SK-N-SH (cell line): ENCODE measurements around the gene PLCB1. TPM values are rescaled to one million over a fixed set of nuclear protein-coding genes. Genes with fewer than 3 reads are reported as not detected.

Experiments used
- CTCF ChIA-PET: fragments of 300-600, 350-600 bp; formaldehyde crosslinking; extraction: SDS; loops from one replicate; lab custom pipeline; 2021; lab: Yijun Ruan, JAX
- POLR2A ChIA-PET: fragments of 350-600 bp; sonication (Branson Sonifier 250); formaldehyde crosslinking; extraction: SDS; loops from one replicate; lab custom pipeline; 2020; ENCODE audit warnings: antibody characterized with exemption, inconsistent platforms; lab: Yijun Ruan, JAX
- DNase-seq: peaks from one replicate; pipeline ENCODE4 v3.0.0; 2012
- H2AFZ ChIP-seq: fragments of 200-600 bp; sonication (generic); 2 replicates; pipeline ENCODE4 v1.8.1; 2016; ENCODE audit warnings: antibody characterized with exemption, mild to moderate bottlenecking, low read depth
- H3F3A ChIP-seq: fragments of 200-600 bp; sonication (generic); replicated peaks from 2 replicates; pipeline ENCODE3; 2016; ENCODE audit warnings: antibody characterized with exemption, mild to moderate bottlenecking; ENCODE audit not compliant: insufficient read depth
- H3K27ac ChIP-seq, 2 experiments: fragments of 200-500 bp in 1 of 2; fragments of 200-600 bp in 1 of 2; sonication (Bioruptor generic) in 1 of 2; sonication (generic), shearing (Covaris generic) in 1 of 2; 2 replicates each; pipeline versions ENCODE4 v1.5.1 to v1.6.1; 2014 to 2016; ENCODE audit warnings: low read depth in 2 of 2, inconsistent platforms in 1 of 2, low read length in 1 of 2, mild to moderate bottlenecking in 1 of 2, mixed read lengths in 1 of 2
- H3K27me3 ChIP-seq: fragments of 200-600 bp; sonication (generic), shearing (Covaris generic); 2 replicates; pipeline ENCODE4 v1.6.1; 2016; ENCODE audit warnings: mixed run types; ENCODE audit not compliant: insufficient read depth
- H3K36me3 ChIP-seq, 2 experiments: fragments of 200-500 bp in 1 of 2; fragments of 200-600 bp in 1 of 2; sonication (Bioruptor generic) in 1 of 2; sonication (generic) in 1 of 2; replicated peaks in 1 of 2; 2 replicates each; pipeline versions ENCODE3 to v1.5.1; 2014 to 2016; ENCODE audit warnings: low read length in 1 of 2, mild to moderate bottlenecking in 1 of 2; ENCODE audit not compliant: insufficient read depth in 2 of 2, control insufficient read depth in 1 of 2
- H3K4me1 ChIP-seq, 2 experiments: fragments of 200-500 bp in 1 of 2; fragments of 200-600 bp in 1 of 2; sonication (Bioruptor generic) in 1 of 2; sonication (generic), shearing (Covaris generic) in 1 of 2; 2 replicates each; pipeline versions ENCODE4 v1.5.1 to v1.6.1; 2014 to 2016; ENCODE audit warnings: low read depth in 1 of 2, low read length in 1 of 2, mixed run types in 1 of 2; ENCODE audit not compliant: insufficient read depth in 2 of 2, control insufficient read depth in 1 of 2
- H3K4me2 ChIP-seq: fragments of 200-600 bp; sonication (generic), shearing (Covaris generic); 2 replicates; pipeline ENCODE4 v1.6.1; 2017; ENCODE audit warnings: mixed run types
- H3K4me3 ChIP-seq, 2 experiments: fragments of 200-500 bp in 1 of 2; fragments of 200-600 bp in 1 of 2; sonication (Bioruptor generic) in 1 of 2; sonication (generic), shearing (Covaris generic) in 1 of 2; 2 replicates each; pipeline versions ENCODE4 v1.5.1 to v1.8.1; 2014 to 2016; ENCODE audit warnings: low read depth in 2 of 2, inconsistent platforms in 1 of 2, low read length in 1 of 2, mild to moderate bottlenecking in 1 of 2, mixed read lengths in 1 of 2, moderate library complexity in 1 of 2
- H3K79me2 ChIP-seq: fragments of 200-600 bp; sonication (generic); 2 replicates; pipeline ENCODE4 v1.8.1; 2017; ENCODE audit warnings: mild to moderate bottlenecking; ENCODE audit not compliant: insufficient read depth
- H3K9ac ChIP-seq: fragments of 200-600 bp; sonication (generic); 2 replicates; pipeline ENCODE4 v1.6.1; 2017; ENCODE audit warnings: mixed run types
- H3K9me2 ChIP-seq: fragments of 200-600 bp; sonication (generic); 2 replicates; pipeline ENCODE4 v1.6.1; 2017; ENCODE audit warnings: mixed run types
- H3K9me3 ChIP-seq: fragments of 200-600 bp; sonication (generic); 2 replicates; pipeline ENCODE4 v1.6.1; 2017; ENCODE audit warnings: mixed run types, mild to moderate bottlenecking, moderate library complexity
- H4K20me1 ChIP-seq: fragments of 200-600 bp; sonication (generic); 2 replicates; pipeline ENCODE4 v1.6.1; 2017; ENCODE audit warnings: mild to moderate bottlenecking, mixed run types; ENCODE audit not compliant: insufficient read depth
- CHD2 ChIP-seq: fragments of 150-350 bp; IDR thresholded peaks from 2 replicates; pipeline ENCODE4 v1.6.1; 2018; ENCODE audit warnings: low read length; ENCODE audit not compliant: partially characterized antibody
- EP300 ChIP-seq, 2 experiments: IDR thresholded peaks; 2 replicates each; pipeline versions ENCODE4 v1.4.0 to v1.6.1; 2012; ENCODE audit warnings: borderline replicate concordance in 1 of 2, low read depth in 1 of 2, low read length in 1 of 2
- EZH2phosphoT487 ChIP-seq: fragments of 200-600 bp; sonication (generic); IDR thresholded peaks from 2 replicates; pipeline ENCODE4 v1.6.1; 2017; ENCODE audit warnings: low read depth, mixed run types, mild to moderate bottlenecking, antibody characterized with exemption, moderate library complexity, borderline replicate concordance
- FOSL2 ChIP-seq: IDR thresholded peaks from 2 replicates; pipeline ENCODE4 v1.4.0; 2012; ENCODE audit warnings: low read depth, mild to moderate bottlenecking, moderate library complexity, borderline replicate concordance
- JUND ChIP-seq: IDR thresholded peaks from 2 replicates; pipeline ENCODE4 v1.4.0; 2012
- MAX ChIP-seq: IDR thresholded peaks from 2 replicates; pipeline ENCODE4 v1.4.0; 2012; ENCODE audit warnings: low read depth
- MEF2A ChIP-seq: IDR thresholded peaks from 2 replicates; pipeline ENCODE4 v1.4.0; 2012; ENCODE audit warnings: low read depth, borderline replicate concordance
- NFIC ChIP-seq: IDR thresholded peaks from 2 replicates; pipeline ENCODE4 v1.4.0; 2012; ENCODE audit warnings: borderline replicate concordance
- POLR2AphosphoS5 ChIP-seq: IDR thresholded peaks from 2 replicates; pipeline ENCODE4 v1.6.1; 2012; ENCODE audit warnings: low read depth, low read length
- RCOR1 ChIP-seq: fragments of 150-350 bp; IDR thresholded peaks from 2 replicates; pipeline ENCODE4 v1.6.1; 2017; ENCODE audit warnings: antibody characterized with exemption, low read length
- REST ChIP-seq: IDR thresholded peaks from 2 replicates; pipeline ENCODE4 v1.6.1; 2012; ENCODE audit warnings: mild to moderate bottlenecking, low read depth, low read length, moderate library complexity
- RXRA ChIP-seq: IDR thresholded peaks from 2 replicates; pipeline ENCODE4 v1.4.0; 2012; ENCODE audit warnings: low read depth, mild to moderate bottlenecking, borderline replicate concordance
- SIN3A ChIP-seq: IDR thresholded peaks from 2 replicates; pipeline ENCODE4 v1.6.1; 2012; ENCODE audit warnings: low read depth, mild to moderate bottlenecking, low read length, moderate library complexity, borderline replicate concordance
- SMC3 ChIP-seq: IDR thresholded peaks from 2 replicates; pipeline ENCODE4 v1.6.1; 2012; ENCODE audit warnings: low read depth, low read length, improper control_type of control experiment
- TCF12 ChIP-seq: IDR thresholded peaks from 2 replicates; pipeline ENCODE4 v1.4.0; 2012
- TEAD4 ChIP-seq: IDR thresholded peaks from 2 replicates; pipeline ENCODE4 v1.4.0; 2012; ENCODE audit warnings: mild to moderate bottlenecking, borderline replicate concordance; ENCODE audit not compliant: insufficient read depth
- YY1 ChIP-seq: IDR thresholded peaks from 2 replicates; pipeline ENCODE4 v1.4.0; 2012; ENCODE audit warnings: low read depth, mild to moderate bottlenecking
- WGBS: methylation state at CpG from one replicate; pipeline ENCODE4 v1.1.6; 2017; ENCODE audit warnings: low lambda C conversion rate; 5-methylcytosine and 5-hydroxymethylcytosine counted together
- polyA plus RNA-seq, 3 experiments: library from polyadenylated mRNA; depleted of rRNA; stranded (reverse); fragments of >200 nt; gene quantifications; 2 replicates each; pipeline ENCODE4 v1.2.3, GENCODE V29; 2012
- TF ChIP-seq, protein P1 (sequence below): IDR thresholded peaks from 2 replicates; pipeline ENCODE4 v1.4.0; 2012; ENCODE audit warnings: low read depth, borderline replicate concordance
- TF ChIP-seq, protein P2 (sequence below): IDR thresholded peaks from 2 replicates; pipeline ENCODE4 v1.4.0; 2012; ENCODE audit warnings: low read depth, borderline replicate concordance

PLCB1 gene
- polyA plus RNA-seq, 1 of the 3 experiments (the other 2 are of a cell fraction), result 10.5 TPM

GRCh38 chr20:8231038-8231437 lies 99.0 kb downstream of the PLCB1 start (continued):
- TF ChIP-seq, protein P1, sequence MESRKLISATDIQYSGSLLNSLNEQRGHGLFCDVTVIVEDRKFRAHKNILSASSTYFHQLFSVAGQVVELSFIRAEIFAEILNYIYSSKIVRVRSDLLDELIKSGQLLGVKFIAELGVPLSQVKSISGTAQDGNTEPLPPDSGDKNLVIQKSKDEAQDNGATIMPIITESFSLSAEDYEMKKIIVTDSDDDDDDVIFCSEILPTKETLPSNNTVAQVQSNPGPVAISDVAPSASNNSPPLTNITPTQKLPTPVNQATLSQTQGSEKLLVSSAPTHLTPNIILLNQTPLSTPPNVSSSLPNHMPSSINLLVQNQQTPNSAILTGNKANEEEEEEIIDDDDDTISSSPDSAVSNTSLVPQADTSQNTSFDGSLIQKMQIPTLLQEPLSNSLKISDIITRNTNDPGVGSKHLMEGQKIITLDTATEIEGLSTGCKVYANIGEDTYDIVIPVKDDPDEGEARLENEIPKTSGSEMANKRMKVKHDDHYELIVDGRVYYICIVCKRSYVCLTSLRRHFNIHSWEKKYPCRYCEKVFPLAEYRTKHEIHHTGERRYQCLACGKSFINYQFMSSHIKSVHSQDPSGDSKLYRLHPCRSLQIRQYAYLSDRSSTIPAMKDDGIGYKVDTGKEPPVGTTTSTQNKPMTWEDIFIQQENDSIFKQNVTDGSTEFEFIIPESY, result no peak
- TF ChIP-seq, protein P2, sequence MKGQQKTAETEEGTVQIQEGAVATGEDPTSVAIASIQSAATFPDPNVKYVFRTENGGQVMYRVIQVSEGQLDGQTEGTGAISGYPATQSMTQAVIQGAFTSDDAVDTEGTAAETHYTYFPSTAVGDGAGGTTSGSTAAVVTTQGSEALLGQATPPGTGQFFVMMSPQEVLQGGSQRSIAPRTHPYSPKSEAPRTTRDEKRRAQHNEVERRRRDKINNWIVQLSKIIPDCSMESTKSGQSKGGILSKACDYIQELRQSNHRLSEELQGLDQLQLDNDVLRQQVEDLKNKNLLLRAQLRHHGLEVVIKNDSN, result no peak
- no peak for TF ChIP-seq RXRA
- no peak for TF ChIP-seq TCF12

DNA sequence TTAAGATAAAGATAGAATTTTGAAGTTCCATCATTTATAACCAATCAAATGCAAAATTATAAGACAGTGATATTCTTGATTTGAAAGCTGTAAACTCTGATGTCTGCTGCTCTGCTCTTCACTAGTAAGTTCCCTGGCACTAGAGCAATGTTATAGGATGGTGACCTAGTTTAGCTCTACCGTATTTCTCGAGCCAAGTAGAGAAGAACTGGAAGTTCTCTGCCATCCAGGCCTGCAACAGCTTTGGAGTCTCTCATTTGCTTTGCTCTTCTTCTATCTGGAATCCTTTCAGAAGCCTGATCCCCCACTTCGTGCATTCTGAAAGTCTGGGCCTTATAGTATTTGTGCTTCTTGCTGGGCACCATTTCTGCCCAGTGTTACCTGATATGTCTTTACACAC lies 100.3 kb downstream of the PLCB1 start:
- Histone ChIP-seq H3K9ac (no peak overlapping the region), H3K36me3 (no peaks in the 10 kb centered on the region), H3K9me2 (no peaks in the 10 kb centered on the region), H3K4me2 (no peak overlapping the region), H3K4me1 (no peaks in the 10 kb centered on the region; a peak in 2 of 4 replicates), H4K20me1 (no peaks in the 10 kb centered on the region), H3K79me2 (peaks cover 18% of the 10 kb centered on the region), H3K4me3 (no peak overlapping the region), H3K27ac (no peak overlapping the region), H2AFZ (no peak overlapping the region), H3F3A (no peaks in the 10 kb centered on the region), H3K9me3 (no peaks in the 10 kb centered on the region), H3K27me3 (no peaks in the 10 kb centered on the region)
- ChIA-PET CTCF (interaction anchor here (0.6 to 2.2 kb wide), 2 partner anchors 39 to 490 kb away, joined by 3 to 6 read pairs; no protein-coding TSS in a partner anchor), POLR2A (no interaction called here)
- no peak for TF ChIP-seq FOSL2
- no peak for TF ChIP-seq TEAD4
- no peak for TF ChIP-seq REST
- no peak for TF ChIP-seq JUND
- TF ChIP-seq RCOR1, result no peak
- no peak for TF ChIP-seq EZH2phosphoT487
- TF ChIP-seq SIN3A, result no peak
- no peak for TF ChIP-seq POLR2AphosphoS5
- no peak for TF ChIP-seq SMC3
- TF ChIP-seq MAX, result no peak
- no peak for TF ChIP-seq CHD2
- TF ChIP-seq, protein P2, result no peak
- TF ChIP-seq EP300 (IDR thresholded peaks at IDR 0.05; ENCODE audit: borderline replicate concordance in 1 of 2, low read depth in 1 of 2, low read length in 1 of 2), result no peak
- TF ChIP-seq MEF2A, result no peak
- no peak for TF ChIP-seq YY1
- no peak for TF ChIP-seq NFIC
- 92% methylated on average over 3 of the region's 3 CpGs for WGBS
- no peak for DNase-seq
